ENCODE measurements around the gene ISOC2. TPM values are rescaled to one million over a fixed set of nuclear protein-coding genes. Genes with fewer than 3 reads are reported as not detected.

Gene ISOC2
- total RNA-seq, 1 experiment from 2014 or later: 72.2 TPM

GRCh38 chr19:55488986-55489710 lies 27.7 kb upstream of the ISOC2 start:
- no peak overlapping the region for H4K5ac ChIP-seq (ENCODE audit: insufficient read length, low read depth, low read length)
- no CpG with 5 or more reads among the region's 36 CpGs for WGBS (ENCODE audit: extremely low coverage, insufficient read length, low lambda C conversion rate)
- Mint-ChIP-seq H3K36me3 (ENCODE audit: insufficient read depth in 1 of 3, low read depth in 3 of 3) (peaks cover 0 to 5% (median 0%) of the 10 kb centered on the region in 3 experiments; a peak in 3 of 7 replicates), H3K27ac (no peak overlapping the region), H3K4me3 (no peak overlapping the region), H3K27me3 (ENCODE audit: low read depth) (peaks cover 7% of the 10 kb centered on the region), H3K9me3 (no peaks in the 10 kb centered on the region), H3K4me1 (peaks cover 16 to 37% of the 10 kb centered on the region in 2 experiments)
- H3K23ac ChIP-seq (ENCODE audit: insufficient read length, low read depth, low read length): no peak overlapping the region
- no peaks in the 10 kb centered on the region for H3K79me1 ChIP-seq (ENCODE audit: insufficient read depth, low read depth, low read length, poor library complexity, severe bottlenecking)
- H4K91ac ChIP-seq (ENCODE audit: insufficient read length, low read depth, low read length): no peak overlapping the region
- no peak overlapping the region for H3K56ac ChIP-seq (ENCODE audit: insufficient read length, low read depth, low read length)
- no peak overlapping the region for H2BK5ac ChIP-seq (ENCODE audit: insufficient read length, low read length)
- DNase-seq: no peak
- H2AFZ ChIP-seq (ENCODE audit: low read length): no peak overlapping the region
- H3K14ac ChIP-seq (ENCODE audit: insufficient read depth, low read length): no peak overlapping the region
- H2BK15ac ChIP-seq (ENCODE audit: low read depth, low read length): no peak overlapping the region
- no peaks in the 10 kb centered on the region for H3K27me3 ChIP-seq (ENCODE audit: insufficient read depth, low read length)
- H2BK20ac ChIP-seq (ENCODE audit: low read depth, low read length, poor library complexity, severe bottlenecking): no peak overlapping the region
- H2AK5ac ChIP-seq (ENCODE audit: insufficient read length, low read length): no peak overlapping the region
- no peaks in the 10 kb centered on the region for H3K9me3 ChIP-seq (ENCODE audit: control insufficient read depth, low read depth, low read length)
- H3K4me1 ChIP-seq (ENCODE audit: insufficient read depth, low read length): peaks cover 3% of the 10 kb centered on the region
- H4K20me1 ChIP-seq (ENCODE audit: control insufficient read depth, insufficient read depth, insufficient read length): no peaks in the 10 kb centered on the region
- H3K18ac ChIP-seq (ENCODE audit: insufficient read length, low read depth, low read length): no peak overlapping the region
- H3T11ph ChIP-seq (ENCODE audit: low read length): no peak overlapping the region
- H3K4me2 ChIP-seq (ENCODE audit: insufficient read depth, insufficient read length, low read length): no peak overlapping the region
- no peak overlapping the region for H3K27ac ChIP-seq (ENCODE audit: insufficient read length, low read depth, low read length)
- H4K8ac ChIP-seq (replicated peaks; ENCODE audit: insufficient read length, low read depth, low read length): no peak overlapping the region
- no peak overlapping the region for H2BK12ac ChIP-seq (ENCODE audit: insufficient read length, low read depth, low read length)
- peaks cover 8% of the 10 kb centered on the region for H3K23me2 ChIP-seq (ENCODE audit: insufficient read length, low read depth, low read length, poor library complexity, severe bottlenecking)
- no peak overlapping the region for H2BK120ac ChIP-seq (ENCODE audit: low read depth, low read length, poor library complexity, severe bottlenecking)
- H3K4ac ChIP-seq (ENCODE audit: low read depth, low read length): no peak overlapping the region
- no peak for TF ChIP-seq CTCF (conservative IDR thresholded peaks at IDR 0.05)
- H3K79me2 ChIP-seq (ENCODE audit: insufficient read depth, low read length): no peaks in the 10 kb centered on the region
- no peak overlapping the region for H3K9ac ChIP-seq (ENCODE audit: extremely low read depth, insufficient read length, low read length)

Measured in H9 (cell line).